WTC11 (cell line): Measurements from ENCODE around the gene MYO1A. TPM values are rescaled to one million over a fixed set of nuclear protein-coding genes. Genes with fewer than 3 reads are reported as not detected.
"Not testable (repeated sequence)": the region's sequence is repeated elsewhere in the genome, so short reads cannot be mapped to it uniquely, and the experiment has no call there.

Experiments used
- ATAC-seq: fragments of 200-7000 bp; cut with Tn5 transposase; 2 replicates; pipeline ENCODE4 v1.10.0; 2021; ENCODE audit warnings: mild to moderate bottlenecking, moderate library complexity
- CTCF ChIA-PET: fragments of 300-600 bp; sonication (Branson Sonifier 250); formaldehyde crosslinking; loops from one replicate; lab custom pipeline; 2021; ENCODE audit warnings: antibody characterized with exemption; lab: Charles Lee
- POLR2A ChIA-PET: fragments of 350-600 bp; sonication (Branson Sonifier 250); formaldehyde crosslinking; loops from one replicate; lab custom pipeline; 2021; ENCODE audit warnings: antibody characterized with exemption; lab: Charles Lee
- DNase-seq: peaks from one replicate; pipeline ENCODE4 v3.0.0; 2021; ENCODE audit warnings: low spot score
- H3K27ac Mint-ChIP-seq: 2 replicates; pipeline ENCODE4 v1.8.0; 2021; ENCODE audit warnings: mixed read lengths
- H3K27me3 Mint-ChIP-seq: 2 replicates; pipeline ENCODE4 v1.8.0; 2021; ENCODE audit warnings: low read depth, mild to moderate bottlenecking, moderate library complexity, mixed read lengths
- H3K36me3 Mint-ChIP-seq: 2 replicates; pipeline ENCODE4 v1.8.0; 2021; ENCODE audit warnings: mixed read lengths
- H3K4me1 Mint-ChIP-seq: 2 replicates; pipeline ENCODE4 v1.8.0; 2022; ENCODE audit warnings: mixed read lengths
- H3K4me3 Mint-ChIP-seq: 2 replicates; pipeline ENCODE4 v1.8.0; 2021; ENCODE audit warnings: mild to moderate bottlenecking, moderate library complexity, mixed read lengths
- H3K9me3 Mint-ChIP-seq: 2 replicates; pipeline ENCODE4 v1.8.0; 2021; ENCODE audit warnings: mixed read lengths
- ARID4B ChIP-seq: sonication (generic); formaldehyde crosslinking; IDR thresholded peaks from 2 replicates; pipeline ENCODE4 v1.8.0; 2023; ENCODE audit warnings: missing genetic modification reagents, mild to moderate bottlenecking, borderline replicate concordance
- ATF3 ChIP-seq: sonication (generic); formaldehyde crosslinking; conservative IDR thresholded peaks from 2 replicates; pipeline ENCODE4 v1.8.1; 2022; ENCODE audit warnings: mild to moderate bottlenecking, missing genetic modification reagents
- CTCF ChIP-seq: fragments of 200-600 bp; IDR thresholded peaks from 2 replicates; pipeline ENCODE4 v1.8.0; 2022; ENCODE audit warnings: antibody characterized with exemption
- EMX1 ChIP-seq: fragments of 250-450 bp; sonication (Bioruptor Pico); IDR thresholded peaks from 2 replicates; pipeline ENCODE4 v1.8.0; 2021; ENCODE audit warnings: mild to moderate bottlenecking
- FOXP1 ChIP-seq: sonication (generic); formaldehyde crosslinking; IDR thresholded peaks from 2 replicates; pipeline ENCODE4 v1.8.0; 2022; ENCODE audit warnings: missing genetic modification reagents, mild to moderate bottlenecking, moderate library complexity, borderline replicate concordance
- JUN ChIP-seq: sonication (generic); formaldehyde crosslinking; IDR thresholded peaks from 2 replicates; pipeline ENCODE4 v1.8.0; 2023; ENCODE audit warnings: mild to moderate bottlenecking, missing genetic modification reagents
- MAX ChIP-seq: sonication (generic); formaldehyde crosslinking; IDR thresholded peaks from 2 replicates; pipeline ENCODE4 v1.8.0; 2022; ENCODE audit warnings: mild to moderate bottlenecking, missing genetic modification reagents
- SOX15 ChIP-seq: fragments of 250-450 bp; sonication (Bioruptor Pico); IDR thresholded peaks from 2 replicates; pipeline ENCODE4 v1.9.0; 2021; ENCODE audit warnings: mild to moderate bottlenecking
- ZMAT4 ChIP-seq: fragments of 250-450 bp; sonication (Bioruptor Pico); IDR thresholded peaks from 2 replicates; pipeline ENCODE4 v1.9.0; 2021; ENCODE audit warnings: mild to moderate bottlenecking
- ZNF138 ChIP-seq: sonication (generic); formaldehyde crosslinking; conservative IDR thresholded peaks from 2 replicates; pipeline ENCODE4 v1.8.1; 2022; ENCODE audit warnings: mild to moderate bottlenecking, moderate library complexity, missing genetic modification reagents
- ZNF281 ChIP-seq: sonication (generic); formaldehyde crosslinking; IDR thresholded peaks from 2 replicates; pipeline ENCODE4 v1.8.0; 2023; ENCODE audit warnings: mild to moderate bottlenecking, missing genetic modification reagents
- ZNF317 ChIP-seq: sonication (generic); formaldehyde crosslinking; IDR thresholded peaks from 2 replicates; pipeline ENCODE4 v1.8.1; 2023; ENCODE audit warnings: low read depth, mild to moderate bottlenecking, moderate library complexity, missing genetic modification reagents, borderline replicate concordance
- ZNF671 ChIP-seq: fragments of 250-450 bp; sonication (Bioruptor Pico); IDR thresholded peaks from 2 replicates; pipeline ENCODE4 v1.8.0; 2021; ENCODE audit warnings: mild to moderate bottlenecking
- total RNA-seq: library from RNA; stranded (reverse); gene quantifications from 3 replicates; pipeline ENCODE4 v1.2.3, GENCODE V29; 2021

The MYO1A gene
- total RNA-seq, 1 experiment from 2014 or later = 0.87 TPM

- TF ChIP-seq FOXP1 (CRISPR knock-in tag) = peak; percentile 68; the same call in 1 of the 2 replicates
- no peak for TF ChIP-seq ARID4B (CRISPR knock-in tag)
- TF ChIP-seq ZNF671 (CRISPR knock-in tag) = no peak
- TF ChIP-seq ZNF138 = no peak
- no peak for TF ChIP-seq CTCF
- TF ChIP-seq, all 79 proteins: peak for 16
Measured at GRCh38 chr12:57078519-57079404, 28.8 kb upstream of the MYO1A start, which contains the start of gene NEMP1 (continued).

GRCh38 chr12:57073566-57074450, 23.9 kb upstream of the MYO1A start:
- peaks cover 36% of the 10 kb centered on the region for H3K36me3 Mint-ChIP-seq

GRCh38 chr12:57072661-57073060, 22.7 kb upstream of the MYO1A start:
- TF ChIP-seq ATF3 (CRISPR knock-in tag) (no peak), MAX (CRISPR knock-in tag) (no peak), ZNF317 (CRISPR knock-in tag) (no peak), JUN (CRISPR knock-in tag) (no peak), SOX15 (CRISPR knock-in tag) (no peak), ZMAT4 (CRISPR knock-in tag) (no peak), EMX1 (CRISPR knock-in tag) (no peak), ZNF281 (CRISPR knock-in tag) (no peak)
- DNase-seq (no peak), ATAC-seq (no peak)
- Mint-ChIP-seq H3K27me3 (no peaks in the 10 kb centered on the region), H3K36me3 (peaks cover 48% of the 10 kb centered on the region), H3K4me3 (no peak overlapping the region), H3K9me3 (no peaks in the 10 kb centered on the region), H3K27ac (no peak overlapping the region), H3K4me1 (no peaks in the 10 kb centered on the region)
- ChIA-PET CTCF (interaction anchor here (2.0 to 7.7 kb wide), 2 partner anchors 38 to 52 kb away, joined by 5 to 270 read pairs; partner anchors contain the start of gene STAT6), POLR2A (no interaction called here)

More at GRCh38 chr12:57073566-57074450, 23.9 kb upstream of the MYO1A start:
- not testable (repeated sequence) for ATAC-seq, H3K4me3 Mint-ChIP-seq, H3K9me3 Mint-ChIP-seq, H3K27ac Mint-ChIP-seq, H3K27me3 Mint-ChIP-seq, DNase-seq, H3K4me1 Mint-ChIP-seq
- ChIA-PET POLR2A (interaction anchor here (0.6 to 0.7 kb wide), 2 partner anchors 39 to 169 kb away, joined by 3 read pairs; no protein-coding TSS in a partner anchor), CTCF (interaction anchor here (0.9 to 7.7 kb wide), 3 partner anchors 37 to 73 kb away, joined by 4 to 270 read pairs (median 5); partner anchors contain the start of gene STAT6)
